ENCODE results near the gene RPH3AL. TPM values are rescaled to one million over a fixed set of nuclear protein-coding genes. Genes with fewer than 3 reads are reported as not detected.

RPH3AL gene, protein sequence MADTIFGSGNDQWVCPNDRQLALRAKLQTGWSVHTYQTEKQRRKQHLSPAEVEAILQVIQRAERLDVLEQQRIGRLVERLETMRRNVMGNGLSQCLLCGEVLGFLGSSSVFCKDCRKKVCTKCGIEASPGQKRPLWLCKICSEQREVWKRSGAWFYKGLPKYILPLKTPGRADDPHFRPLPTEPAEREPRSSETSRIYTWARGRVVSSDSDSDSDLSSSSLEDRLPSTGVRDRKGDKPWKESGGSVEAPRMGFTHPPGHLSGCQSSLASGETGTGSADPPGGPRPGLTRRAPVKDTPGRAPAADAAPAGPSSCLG
- total RNA-seq (10 to 100 TPM; 44.7 to 57.1 TPM), polyA plus RNA-seq (ENCODE audit: insufficient read length in 6 of 6) (10 to 100 TPM in 4 of 6 donors, 1 to 10 TPM in 2; 8.9 to 12.5 (median 10.8) TPM)
- long read RNA-seq, donor 1, partial matches to known transcripts = 0 of 1 reads
- long read RNA-seq, donor 1, other reads (novel, unspliced or antisense) = 0 of 1 reads
- long read RNA-seq, donor 2, partial matches to known transcripts = 0 of 9 reads
- long read RNA-seq, donor 2, other reads (novel, unspliced or antisense) = 6 of 9 reads
- long read RNA-seq, donor 3 = 0 reads
- long read RNA-seq, donor 4, partial matches to known transcripts = 0 of 5 reads
- long read RNA-seq, donor 4, other reads (novel, unspliced or antisense) = 2 of 5 reads
- long read RNA-seq, donor 5, partial matches to known transcripts = 0 of 1 reads
- long read RNA-seq, donor 5, other reads (novel, unspliced or antisense) = 0 of 1 reads
- long read RNA-seq, donor 6, partial matches to known transcripts = 0 of 1 reads
- long read RNA-seq, donor 6, other reads (novel, unspliced or antisense) = 0 of 1 reads
- long read RNA-seq, donor 7, partial matches to known transcripts = 0 of 1 reads
- long read RNA-seq, donor 7, other reads (novel, unspliced or antisense) = 0 of 1 reads
- long read RNA-seq, donor 8 = 0 reads
- long read RNA-seq, donor 9 = 0 reads
- long read RNA-seq, donor 10, partial matches to known transcripts = 3 of 9 reads
- long read RNA-seq, donor 10, other reads (novel, unspliced or antisense) = 5 of 9 reads
- long read RNA-seq, donor 11 = 0 reads
- long read RNA-seq, donor 12, partial matches to known transcripts = 0 of 1 reads
- long read RNA-seq, donor 12, other reads (novel, unspliced or antisense) = 0 of 1 reads

DNA sequence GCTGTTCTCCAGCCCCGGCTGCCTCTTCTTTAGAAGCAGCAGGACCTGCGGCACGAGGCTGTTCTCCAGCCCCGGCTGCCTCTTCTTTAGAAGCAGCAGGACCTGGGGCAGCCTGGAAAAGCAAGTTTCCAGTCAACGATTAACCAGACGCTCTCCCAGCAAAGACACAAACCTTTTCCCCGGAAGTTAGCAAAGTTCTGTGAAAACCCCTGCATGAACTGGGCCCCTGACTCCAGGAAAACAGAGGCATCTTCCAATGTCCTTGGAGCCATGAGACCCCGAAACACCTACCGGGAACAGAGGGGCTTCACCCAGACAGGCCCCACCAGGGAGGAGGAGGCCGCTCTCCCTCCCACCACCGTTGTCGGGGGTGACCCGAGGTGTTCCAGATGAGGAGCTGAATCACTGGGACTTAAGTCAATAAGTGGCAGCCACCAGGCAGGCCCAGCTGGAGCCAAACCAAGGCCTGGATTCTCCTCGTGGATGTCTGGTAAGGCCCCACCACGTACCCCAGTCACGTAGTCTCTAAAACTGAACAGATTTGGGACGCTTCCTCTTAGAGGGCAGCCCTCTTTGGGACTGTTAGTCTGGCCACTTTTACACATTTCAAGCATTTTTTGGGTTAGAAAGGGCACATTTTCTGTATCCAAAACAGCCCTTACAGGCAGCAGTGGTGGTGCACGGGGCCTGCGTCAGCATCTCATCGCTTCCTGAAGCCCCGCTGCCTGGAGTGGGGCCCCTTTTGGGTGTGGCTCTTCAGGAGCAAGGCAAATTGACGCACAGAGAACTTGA, at the start of gene RPH3AL:
TSS of gene RPH3AL (minus strand) at position 387 of the 792 bp plus-strand sequence. CDS start 25,264 bp downstream, outside the sequence.
- TF ChIP-seq, protein P1, sequence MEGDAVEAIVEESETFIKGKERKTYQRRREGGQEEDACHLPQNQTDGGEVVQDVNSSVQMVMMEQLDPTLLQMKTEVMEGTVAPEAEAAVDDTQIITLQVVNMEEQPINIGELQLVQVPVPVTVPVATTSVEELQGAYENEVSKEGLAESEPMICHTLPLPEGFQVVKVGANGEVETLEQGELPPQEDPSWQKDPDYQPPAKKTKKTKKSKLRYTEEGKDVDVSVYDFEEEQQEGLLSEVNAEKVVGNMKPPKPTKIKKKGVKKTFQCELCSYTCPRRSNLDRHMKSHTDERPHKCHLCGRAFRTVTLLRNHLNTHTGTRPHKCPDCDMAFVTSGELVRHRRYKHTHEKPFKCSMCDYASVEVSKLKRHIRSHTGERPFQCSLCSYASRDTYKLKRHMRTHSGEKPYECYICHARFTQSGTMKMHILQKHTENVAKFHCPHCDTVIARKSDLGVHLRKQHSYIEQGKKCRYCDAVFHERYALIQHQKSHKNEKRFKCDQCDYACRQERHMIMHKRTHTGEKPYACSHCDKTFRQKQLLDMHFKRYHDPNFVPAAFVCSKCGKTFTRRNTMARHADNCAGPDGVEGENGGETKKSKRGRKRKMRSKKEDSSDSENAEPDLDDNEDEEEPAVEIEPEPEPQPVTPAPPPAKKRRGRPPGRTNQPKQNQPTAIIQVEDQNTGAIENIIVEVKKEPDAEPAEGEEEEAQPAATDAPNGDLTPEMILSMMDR (IDR thresholded peaks at IDR 0.05) = no peak
- no peaks in the 10 kb centered on the region for H3K27me3 ChIP-seq
- peaks cover 43 to 57% of the 10 kb centered on the region in 2 donors for H3K4me1 ChIP-seq
- H3K4me3 ChIP-seq = peak within 1 kb of the TSS; percentile 21 to 37
- H3K9me3 ChIP-seq = no peaks in the 10 kb centered on the region
- peak within 1 kb of the TSS; percentile 82 to 87 for H3K27ac ChIP-seq
- no peaks in the 10 kb centered on the region for H3K36me3 ChIP-seq
- peak in 3 of 4 donors; percentile 47 to 83 (median 82) for DNase-seq
- intact Hi-C loops (cut with DNase I) = no loop called here
- ATAC-seq = peak; percentile 57

DNA sequence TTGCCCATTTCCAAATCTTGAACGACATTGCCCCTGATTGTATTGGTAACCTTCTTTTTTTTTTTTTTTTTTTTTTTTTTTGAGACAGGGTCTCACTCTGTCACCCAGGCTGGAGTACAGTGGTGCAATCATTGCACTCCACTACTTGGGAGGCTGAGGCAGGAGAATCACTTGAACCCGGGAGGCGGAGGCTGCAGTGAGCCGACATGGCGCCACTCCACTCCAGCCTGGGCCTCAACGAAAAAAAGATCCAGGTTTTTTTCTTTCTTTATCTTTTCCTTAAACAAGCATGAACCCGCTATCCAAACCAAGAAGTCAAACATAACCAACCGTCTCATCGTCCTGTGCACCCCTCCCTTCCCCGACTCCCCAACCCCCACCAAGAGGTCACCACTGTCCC, 47.6 kb upstream of the RPH3AL start:
- DNase-seq = no peak
- no peak overlapping the region for H3K27ac ChIP-seq
- ATAC-seq = no peak
- no peaks in the 10 kb centered on the region for H3K9me3 ChIP-seq
- no peak overlapping the region for H3K4me3 ChIP-seq
- H3K4me1 ChIP-seq = peaks cover 0 to 4% of the 10 kb centered on the region in 2 donors
- no peaks in the 10 kb centered on the region for H3K27me3 ChIP-seq
- intact Hi-C loops (cut with DNase I) = no loop called here
- peaks cover 0 to 7% of the 10 kb centered on the region in 2 donors for H3K36me3 ChIP-seq
- TF ChIP-seq, protein P1 (IDR thresholded peaks at IDR 0.05) = no peak

DNA sequence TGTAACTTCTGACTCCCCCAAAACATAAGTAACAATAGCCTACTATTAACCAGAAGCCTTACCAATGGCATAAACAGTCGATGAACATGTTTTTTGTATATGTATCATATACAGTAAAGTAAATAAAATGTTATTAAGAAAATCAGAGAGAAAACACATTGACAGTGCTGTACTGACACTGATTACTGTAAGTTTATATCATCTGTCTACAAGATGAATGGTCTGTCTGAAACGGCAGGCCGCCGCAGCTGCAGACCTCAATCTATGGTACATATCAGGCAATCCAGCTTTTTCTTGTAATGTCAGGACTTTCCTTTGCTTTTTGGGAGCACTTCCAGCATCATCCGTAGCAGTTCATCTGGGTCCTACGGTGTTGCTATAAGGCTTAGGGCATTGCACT, 44.2 kb upstream of the RPH3AL start:
- DNase-seq (peak in 1 of 4 donors; percentile 32), ATAC-seq (no peak)
- Histone ChIP-seq H3K9me3 (no peaks in the 10 kb centered on the region), H3K4me3 (no peak overlapping the region), H3K27me3 (no peaks in the 10 kb centered on the region), H3K27ac (no peak overlapping the region), H3K4me1 (peaks cover 0 to 23% of the 10 kb centered on the region in 2 donors), H3K36me3 (no peaks in the 10 kb centered on the region)
- intact Hi-C loops (cut with DNase I) = no loop called here
- TF ChIP-seq, protein P1 (IDR thresholded peaks at IDR 0.05) = no peak

DNA sequence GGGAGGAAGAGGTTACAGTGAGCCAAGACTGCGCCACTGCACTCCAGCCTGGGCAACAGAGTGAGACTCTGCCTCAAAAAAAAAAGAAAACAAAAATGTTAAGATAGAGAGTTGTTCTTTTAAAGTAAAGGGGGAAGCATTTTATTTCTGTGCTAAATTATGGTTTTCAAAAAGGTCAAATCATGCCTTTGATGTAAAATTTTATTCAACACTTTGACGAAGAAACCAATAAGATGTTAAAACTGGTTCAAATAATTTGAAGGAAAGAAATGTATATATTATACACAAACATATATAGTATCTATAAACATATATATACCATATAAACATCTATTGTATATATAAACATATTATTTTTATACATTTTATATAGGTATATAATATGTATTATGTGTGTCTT, 43.4 kb upstream of the RPH3AL start:
- Histone ChIP-seq H3K9me3 (no peaks in the 10 kb centered on the region), H3K4me3 (no peak overlapping the region), H3K27ac (no peak overlapping the region), H3K27me3 (no peaks in the 10 kb centered on the region), H3K36me3 (no peaks in the 10 kb centered on the region), H3K4me1 (peaks cover 0 to 23% of the 10 kb centered on the region in 2 donors)
- DNase-seq = no peak
- intact Hi-C loops (cut with DNase I) = no loop called here
- TF ChIP-seq, protein P1 (IDR thresholded peaks at IDR 0.05) = no peak
- no peak for ATAC-seq

Data from left lung (tissue), 14 donors.